ENCODE data around the gene NEAT1. TPM values are rescaled to one million over a fixed set of nuclear protein-coding genes. Genes with fewer than 3 reads are reported as not detected.

Gene NEAT1
- polyA plus RNA-seq, 1 donor from 2014 or later: 4.2 TPM

- Histone ChIP-seq H3K4me3 (ENCODE audit: low read length) (no peak overlapping the region), H3F3A (ENCODE audit: insufficient read depth, low read length, poor library complexity, severe bottlenecking) (no peaks in the 10 kb centered on the region), H4K20me1 (ENCODE audit: insufficient read depth) (no peaks in the 10 kb centered on the region), H3K79me2 (replicated peaks; ENCODE audit: insufficient read depth, low read length) (peaks cover 78% of the 10 kb centered on the region), H3K27ac (ENCODE audit: low read length) (no peak overlapping the region), H3K9me3 (ENCODE audit: low read length) (no peaks in the 10 kb centered on the region), H3K9ac (ENCODE audit: low read length) (no peak overlapping the region), H2AFZ (ENCODE audit: low read depth, low read length) (no peak overlapping the region), H3K36me3 (ENCODE audit: insufficient read depth, low read length) (no peaks in the 10 kb centered on the region), H3K4me2 (ENCODE audit: low read length) (no peak overlapping the region), H3K9me2 (ENCODE audit: insufficient read depth, low read length) (no peaks in the 10 kb centered on the region), H3K27me3 (ENCODE audit: insufficient read depth, low read depth, low read length) (no peaks in the 10 kb centered on the region)
- TF ChIP-seq TAF1 (IDR thresholded peaks at IDR 0.05; ENCODE audit: low read depth): no peak
Observed at GRCh38 chr11:65482306-65482850, 59.8 kb downstream of the NEAT1 start.

- Histone ChIP-seq H3F3A (ENCODE audit: insufficient read depth, low read length, poor library complexity, severe bottlenecking) (peaks cover 14% of the 10 kb centered on the region), H3K4me2 (ENCODE audit: low read length) (no peak overlapping the region), H3K36me3 (ENCODE audit: insufficient read depth, low read length) (no peaks in the 10 kb centered on the region), H2AFZ (ENCODE audit: low read depth, low read length) (no peak overlapping the region), H3K9me3 (ENCODE audit: low read length) (no peaks in the 10 kb centered on the region), H3K27ac (ENCODE audit: low read length) (peak overlapping the region; percentile 100), H3K9me2 (ENCODE audit: insufficient read depth, low read length) (no peaks in the 10 kb centered on the region), H3K27me3 (ENCODE audit: insufficient read depth, low read depth, low read length) (no peaks in the 10 kb centered on the region), H4K20me1 (ENCODE audit: insufficient read depth) (no peaks in the 10 kb centered on the region), H3K4me3 (ENCODE audit: low read length) (no peak overlapping the region), H3K9ac (ENCODE audit: low read length) (peak overlapping the region; percentile 78), H3K79me2 (replicated peaks; ENCODE audit: insufficient read depth, low read length) (peaks cover 80% of the 10 kb centered on the region)
- TF ChIP-seq REST (IDR thresholded peaks at IDR 0.05; ENCODE audit: borderline replicate concordance): no peak
- no peak for TF ChIP-seq EP300 (conservative IDR thresholded peaks at IDR 0.05; ENCODE audit: poor library complexity, severe bottlenecking)
- TF ChIP-seq TAF1 (IDR thresholded peaks at IDR 0.05; ENCODE audit: low read depth): no peak
- no peak for TF ChIP-seq CTCF (IDR thresholded peaks at IDR 0.05; ENCODE audit: poor library complexity, severe bottlenecking)
- TF ChIP-seq EZH2 (IDR thresholded peaks at IDR 0.05; ENCODE audit: borderline replicate concordance, insufficient read depth, low read length, poor library complexity, severe bottlenecking): no peak
- no peak for TF ChIP-seq MXI1 (conservative IDR thresholded peaks at IDR 0.05; ENCODE audit: poor library complexity, severe bottlenecking)
- TF ChIP-seq SMC3 (conservative IDR thresholded peaks at IDR 0.05; ENCODE audit: poor library complexity): no peak
- TF ChIP-seq RAD21 (conservative IDR thresholded peaks at IDR 0.05): no peak
- no peak for TF ChIP-seq POLR2AphosphoS5 (IDR thresholded peaks at IDR 0.05)
Observed at GRCh38 chr11:65485920-65486219, 63.3 kb downstream of the NEAT1 start.

Data from neural cell (in vitro differentiated cells).